Osteoblast (primary cell): ENCODE data around the gene ARFGEF2. TPM values are rescaled to one million over a fixed set of nuclear protein-coding genes. Genes with fewer than 3 reads are reported as not detected.

Experiments used
- DNase-seq: peaks from one replicate; pipeline ENCODE4 v3.0.0; 2011; ENCODE audit warnings: low spot score, mixed read lengths; ENCODE audit not compliant: insufficient read length; ENCODE audit errors: missing footprints
- H2AFZ ChIP-seq: 2 replicates; pipeline ENCODE4 v1.6.0; 2011; ENCODE audit warnings: mild to moderate bottlenecking, low read length
- H3K27ac ChIP-seq: 2 replicates; pipeline ENCODE4 v1.5.1; 2011; ENCODE audit warnings: mild to moderate bottlenecking, low read depth, low read length, moderate library complexity
- H3K27me3 ChIP-seq: 2 replicates; pipeline ENCODE4 v1.6.0; 2012; ENCODE audit warnings: mild to moderate bottlenecking, control low read depth, inconsistent platforms, low read length, moderate library complexity; ENCODE audit not compliant: insufficient read depth
- H3K36me3 ChIP-seq: 2 replicates; pipeline ENCODE4 v1.5.1; 2011; ENCODE audit warnings: mild to moderate bottlenecking, low read length, control low read depth, moderate library complexity; ENCODE audit not compliant: insufficient read depth
- H3K4me1 ChIP-seq: 2 replicates; pipeline ENCODE4 v1.5.1; 2011; ENCODE audit warnings: mild to moderate bottlenecking, low read length, control low read depth, moderate library complexity; ENCODE audit not compliant: insufficient read depth
- H3K4me2 ChIP-seq: 2 replicates; pipeline ENCODE4 v1.6.0; 2011; ENCODE audit warnings: mild to moderate bottlenecking, low read length; ENCODE audit not compliant: insufficient read depth
- H3K4me3 ChIP-seq: fragments of 200-600 bp; sonication (generic); 3 replicates; pipeline ENCODE4 v1.5.1; 2012; ENCODE audit warnings: mild to moderate bottlenecking, low read length, inconsistent platforms; ENCODE audit not compliant: insufficient read depth
- H3K79me2 ChIP-seq: 2 replicates; pipeline ENCODE4 v1.6.0; 2012; ENCODE audit warnings: mild to moderate bottlenecking, low read length, control low read depth, inconsistent platforms; ENCODE audit not compliant: insufficient read depth
- H3K9me3 ChIP-seq: 2 replicates; pipeline ENCODE4 v1.5.1; 2011; ENCODE audit warnings: low read depth, low read length, control low read depth
- H4K20me1 ChIP-seq: 2 replicates; pipeline ENCODE4 v1.6.0; 2012; ENCODE audit warnings: mild to moderate bottlenecking, low read length, control low read depth; ENCODE audit not compliant: insufficient read depth
- CTCF ChIP-seq: IDR thresholded peaks from 2 replicates; pipeline ENCODE4 v1.5.1; 2011; ENCODE audit warnings: mild to moderate bottlenecking, low read depth, low read length, moderate library complexity; ENCODE audit errors: extremely low read depth
- total RNA-seq: library from RNA; depleted of rRNA; stranded (reverse); fragments of >200 nt; gene quantifications from 2 replicates; pipeline ENCODE4 v1.2.3, GENCODE V29; 2012

ARFGEF2 gene
- total RNA-seq, 1 donor = 42.0 TPM

GRCh38 chr20:48928832-48929725 lies 7.6 kb downstream of the ARFGEF2 start:
- Histone ChIP-seq H3K79me2 (peaks cover 93% of the 10 kb centered on the region), H4K20me1 (peaks cover 46% of the 10 kb centered on the region), H2AFZ (peak overlapping the region; percentile 20), H3K9me3 (no peaks in the 10 kb centered on the region), H3K4me2 (peak overlapping the region; percentile 58), H3K4me3 (peak overlapping the region; percentile 31), H3K4me1 (peaks cover 43% of the 10 kb centered on the region), H3K27ac (peak overlapping the region; percentile 69), H3K36me3 (no peaks in the 10 kb centered on the region), H3K27me3 (no peaks in the 10 kb centered on the region)
- peak; percentile 93 for DNase-seq
- TF ChIP-seq CTCF = no peak

GRCh38 chr20:48930035-48930434 lies 8.5 kb downstream of the ARFGEF2 start:
- peak overlapping the region; percentile 58 for H3K4me2 ChIP-seq
- no peak overlapping the region for H2AFZ ChIP-seq
- peak overlapping the region; percentile 69 for H3K27ac ChIP-seq
- no peaks in the 10 kb centered on the region for H3K9me3 ChIP-seq
- peaks cover 43% of the 10 kb centered on the region for H4K20me1 ChIP-seq
- DNase-seq = no peak
- H3K36me3 ChIP-seq = no peaks in the 10 kb centered on the region
- no peak overlapping the region for H3K4me3 ChIP-seq
- H3K4me1 ChIP-seq = peaks cover 43% of the 10 kb centered on the region
- H3K79me2 ChIP-seq = peaks cover 91% of the 10 kb centered on the region
- no peaks in the 10 kb centered on the region for H3K27me3 ChIP-seq
- TF ChIP-seq CTCF = no peak

GRCh38 chr20:48930878-48931277 lies 9.4 kb downstream of the ARFGEF2 start:
- H3K4me2 ChIP-seq = no peak overlapping the region
- no peaks in the 10 kb centered on the region for H3K36me3 ChIP-seq
- no peak overlapping the region for H3K4me3 ChIP-seq
- H3K4me1 ChIP-seq = peaks cover 43% of the 10 kb centered on the region
- H3K27ac ChIP-seq = no peak overlapping the region
- no peaks in the 10 kb centered on the region for H3K9me3 ChIP-seq
- H4K20me1 ChIP-seq = peaks cover 38% of the 10 kb centered on the region
- H3K27me3 ChIP-seq = no peaks in the 10 kb centered on the region
- no peak overlapping the region for H2AFZ ChIP-seq
- DNase-seq = no peak
- peaks cover 83% of the 10 kb centered on the region for H3K79me2 ChIP-seq
- TF ChIP-seq CTCF = no peak
